Parathyroid adenoma (tissue), 2 donors: ENCODE measurements around the gene EME2.

Source experiments
- H2AFZ ChIP-seq: fragments of 300-600 bp; sonication (generic); one replicate; pipeline ENCODE4 v1.7.0; 2017; ENCODE audit warnings: antibody characterized with exemption, mild to moderate bottlenecking
- H3K27ac ChIP-seq: fragments of 300-600 bp; sonication (generic); one replicate; pipeline ENCODE4 v1.7.0; 2017
- H3K27me3 ChIP-seq: fragments of 300-600 bp; sonication (generic); one replicate; pipeline ENCODE4 v1.7.0; 2017; ENCODE audit warnings: low read length; ENCODE audit not compliant: control insufficient read depth, insufficient read depth
- H3K36me3 ChIP-seq: fragments of 300-600 bp; sonication (generic); one replicate; pipeline ENCODE4 v1.7.0; 2017; ENCODE audit warnings: low read length; ENCODE audit not compliant: control insufficient read depth, insufficient read depth
- H3K4me1 ChIP-seq: fragments of 300-600 bp; sonication (generic); one replicate; pipeline ENCODE4 v1.7.0; 2017; ENCODE audit warnings: control low read depth
- H3K4me2 ChIP-seq: fragments of 300-600 bp; sonication (generic); one replicate; pipeline ENCODE4 v1.7.0; 2017; ENCODE audit warnings: low read length
- H3K4me3 ChIP-seq: fragments of 300-600 bp; sonication (generic); one replicate; pipeline ENCODE4 v1.7.0; 2017; ENCODE audit warnings: low read depth, low read length
- H3K79me2 ChIP-seq: fragments of 300-600 bp; sonication (generic); one replicate; pipeline ENCODE4 v1.7.0; 2017; ENCODE audit warnings: control low read depth
- H3K9ac ChIP-seq: fragments of 300-600 bp; sonication (generic); one replicate; pipeline ENCODE4 v1.7.0; 2017; ENCODE audit warnings: mild to moderate bottlenecking
- H3K9me3 ChIP-seq: fragments of 300-600 bp; sonication (generic); one replicate; pipeline ENCODE4 v1.7.0; 2017; ENCODE audit warnings: low read length; ENCODE audit not compliant: control insufficient read depth
- TF ChIP-seq, protein P1 (sequence below): fragments of 300-600 bp; sonication (generic); IDR thresholded peaks from one replicate; pipeline ENCODE4 v1.7.0; 2017; ENCODE audit warnings: antibody characterized with exemption, mild to moderate bottlenecking
- donor health status: primary hyperparathyroidism.

EME2 gene

DNA sequence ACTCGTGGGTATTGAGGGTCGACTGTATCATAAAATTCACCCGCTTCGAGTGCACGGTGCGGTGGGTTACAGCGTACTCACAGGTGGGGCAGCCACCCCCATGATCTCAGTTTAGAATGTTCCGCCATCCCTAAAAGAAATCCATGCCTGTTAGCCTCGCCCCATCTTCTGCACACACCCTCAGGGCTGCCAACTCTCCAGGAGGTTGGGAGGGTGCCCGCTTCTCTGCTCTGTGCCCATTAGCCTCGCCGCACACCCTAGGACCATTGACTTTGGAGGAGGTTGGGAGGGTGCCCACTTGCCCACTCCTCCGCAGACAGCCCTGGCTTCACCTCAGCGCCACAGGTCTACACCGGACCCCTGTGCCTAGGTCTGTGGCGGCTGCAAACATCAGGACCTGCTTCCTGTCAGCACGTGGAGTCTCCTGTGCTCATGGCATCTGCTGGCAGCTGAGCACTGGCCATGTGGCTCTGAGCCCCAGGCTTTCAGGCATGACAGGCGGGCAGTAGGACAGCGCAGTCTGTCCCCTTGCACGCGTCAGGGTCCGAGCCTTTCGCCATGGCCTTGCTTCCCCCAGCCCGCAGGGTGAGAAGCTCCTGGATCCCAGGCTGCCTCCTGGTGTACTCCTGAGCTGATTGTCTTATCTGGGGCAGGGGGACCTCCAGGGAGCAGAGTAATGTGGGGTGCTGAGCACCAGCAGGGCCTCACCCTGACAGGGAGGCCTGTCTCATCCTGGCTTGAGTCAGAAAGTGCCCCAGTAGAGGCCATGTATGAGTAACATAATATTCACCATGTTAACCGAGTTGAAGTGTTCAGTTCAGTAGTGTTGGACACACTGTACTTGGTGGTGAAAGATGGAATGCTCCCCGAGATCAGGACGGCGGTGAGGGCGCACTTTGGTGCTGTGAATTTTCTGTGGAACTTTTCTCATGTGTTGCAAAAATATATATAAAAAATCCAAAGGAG lies 23.2 kb upstream of the EME2 start:
- H3K27ac ChIP-seq, result no peak overlapping the region
- H3K4me1 ChIP-seq, result no peaks in the 10 kb centered on the region
- H3K36me3 ChIP-seq, result no peaks in the 10 kb centered on the region
- no peak overlapping the region for H3K4me3 ChIP-seq
- H3K79me2 ChIP-seq, result no peaks in the 10 kb centered on the region
- TF ChIP-seq, protein P1, sequence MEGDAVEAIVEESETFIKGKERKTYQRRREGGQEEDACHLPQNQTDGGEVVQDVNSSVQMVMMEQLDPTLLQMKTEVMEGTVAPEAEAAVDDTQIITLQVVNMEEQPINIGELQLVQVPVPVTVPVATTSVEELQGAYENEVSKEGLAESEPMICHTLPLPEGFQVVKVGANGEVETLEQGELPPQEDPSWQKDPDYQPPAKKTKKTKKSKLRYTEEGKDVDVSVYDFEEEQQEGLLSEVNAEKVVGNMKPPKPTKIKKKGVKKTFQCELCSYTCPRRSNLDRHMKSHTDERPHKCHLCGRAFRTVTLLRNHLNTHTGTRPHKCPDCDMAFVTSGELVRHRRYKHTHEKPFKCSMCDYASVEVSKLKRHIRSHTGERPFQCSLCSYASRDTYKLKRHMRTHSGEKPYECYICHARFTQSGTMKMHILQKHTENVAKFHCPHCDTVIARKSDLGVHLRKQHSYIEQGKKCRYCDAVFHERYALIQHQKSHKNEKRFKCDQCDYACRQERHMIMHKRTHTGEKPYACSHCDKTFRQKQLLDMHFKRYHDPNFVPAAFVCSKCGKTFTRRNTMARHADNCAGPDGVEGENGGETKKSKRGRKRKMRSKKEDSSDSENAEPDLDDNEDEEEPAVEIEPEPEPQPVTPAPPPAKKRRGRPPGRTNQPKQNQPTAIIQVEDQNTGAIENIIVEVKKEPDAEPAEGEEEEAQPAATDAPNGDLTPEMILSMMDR, result no peak
- no peak overlapping the region for H2AFZ ChIP-seq
- H3K9ac ChIP-seq, result no peak overlapping the region
- no peaks in the 10 kb centered on the region for H3K27me3 ChIP-seq
- no peaks in the 10 kb centered on the region for H3K9me3 ChIP-seq
- H3K4me2 ChIP-seq, result no peak overlapping the region

DNA sequence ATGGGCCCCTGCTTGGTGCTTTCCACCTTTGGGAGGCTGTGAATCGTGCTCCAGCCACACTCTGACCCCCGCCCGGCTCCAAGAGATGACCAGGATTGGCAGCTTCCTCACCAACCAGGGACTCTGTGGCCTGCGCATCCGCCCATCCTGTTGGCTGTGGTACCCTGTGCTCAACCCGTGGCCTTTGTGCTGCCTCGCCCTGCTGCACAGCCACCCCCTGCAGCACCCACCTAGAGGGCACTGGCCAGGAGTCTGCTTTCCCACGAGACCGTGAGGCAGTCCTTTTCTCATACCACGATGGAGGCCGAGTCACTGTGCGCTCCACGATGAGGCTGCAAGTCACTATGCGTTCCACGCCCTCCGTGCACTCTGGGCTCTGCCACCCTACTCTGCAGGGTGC lies 20.7 kb upstream of the EME2 start:
- Histone ChIP-seq H3K36me3 (no peaks in the 10 kb centered on the region), H3K79me2 (peaks cover 2% of the 10 kb centered on the region), H3K4me1 (no peaks in the 10 kb centered on the region), H3K27me3 (no peaks in the 10 kb centered on the region), H3K4me2 (no peak overlapping the region), H3K27ac (no peak overlapping the region), H3K9ac (no peak overlapping the region), H3K9me3 (no peaks in the 10 kb centered on the region), H3K4me3 (no peak overlapping the region), H2AFZ (no peak overlapping the region)
- TF ChIP-seq, protein P1, result no peak

DNA sequence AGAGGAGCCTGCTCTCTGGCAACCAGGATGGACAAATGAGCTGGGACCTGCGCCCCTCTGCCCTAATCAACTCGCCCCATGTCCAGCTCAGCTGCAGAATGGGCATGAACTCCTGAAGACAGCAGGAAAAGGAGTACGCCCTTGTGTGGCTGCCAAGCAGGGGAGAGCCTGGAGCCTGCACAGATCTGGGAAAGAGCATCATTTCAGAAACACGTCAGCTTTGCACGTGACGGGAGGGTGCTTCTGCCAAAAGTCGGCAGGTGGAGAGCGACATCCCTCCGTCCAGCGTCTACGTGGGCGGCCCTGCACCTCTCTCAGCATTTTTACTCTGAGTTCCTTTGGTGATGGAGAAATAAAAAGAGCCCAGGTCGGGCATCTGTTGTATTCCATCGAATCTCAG lies 19.8 kb upstream of the EME2 start:
- Histone ChIP-seq H3K27ac (no peak overlapping the region), H3K9ac (no peak overlapping the region), H3K9me3 (no peaks in the 10 kb centered on the region), H3K36me3 (no peaks in the 10 kb centered on the region), H3K4me2 (no peak overlapping the region), H2AFZ (no peak overlapping the region), H3K4me1 (no peaks in the 10 kb centered on the region), H3K79me2 (peaks cover 2% of the 10 kb centered on the region), H3K4me3 (no peak overlapping the region), H3K27me3 (no peaks in the 10 kb centered on the region)
- TF ChIP-seq, protein P1, result no peak

DNA sequence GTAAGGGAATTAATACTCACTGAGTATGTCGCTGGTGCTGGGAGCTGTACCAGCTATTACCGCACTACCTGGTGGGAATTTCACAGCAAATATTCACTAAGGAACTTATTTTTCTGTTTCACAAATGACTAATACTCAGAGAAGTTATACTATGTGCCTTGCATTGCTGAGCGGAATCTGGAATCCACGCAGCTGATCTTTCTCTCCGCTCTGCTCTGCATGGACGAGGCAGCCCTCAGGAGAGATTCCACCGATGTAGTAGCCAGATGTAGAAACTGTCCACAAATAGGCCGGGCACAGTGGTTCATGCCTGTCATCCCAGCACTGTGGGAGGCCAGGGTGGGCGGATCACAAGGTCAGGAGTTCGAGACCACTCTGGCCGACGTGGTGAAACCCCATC lies 18.4 kb upstream of the EME2 start:
- Histone ChIP-seq H3K27me3 (no peaks in the 10 kb centered on the region), H3K79me2 (peaks cover 2% of the 10 kb centered on the region), H3K9me3 (no peaks in the 10 kb centered on the region), H3K36me3 (no peaks in the 10 kb centered on the region), H3K27ac (no peak overlapping the region), H3K9ac (no peak overlapping the region), H3K4me2 (no peak overlapping the region), H2AFZ (no peak overlapping the region), H3K4me1 (no peaks in the 10 kb centered on the region), H3K4me3 (no peak overlapping the region)
- TF ChIP-seq, protein P1, result no peak
